GM12878 (cell line): ENCODE measurements around the gene ZNF18. TPM values are rescaled to one million over a fixed set of nuclear protein-coding genes. Genes with fewer than 3 reads are reported as not detected.

ENCODE experiments used
- ATAC-seq: fragments of 200-7000 bp; cut with Tn5 transposase; 3 replicates; pipeline ENCODE4 v1.9.1; 2020; ENCODE audit warnings: mild to moderate bottlenecking, moderate library complexity
- BruUV-seq: library from RNA; stranded (reverse); fragments of 400-500 nt; replicated peaks from 2 replicates; lab custom pipeline; 2021; lab: Mats Ljungman, UMichigan
- CTCF ChIA-PET: fragments of 300-600 bp; sonication (Branson Sonifier 250); formaldehyde crosslinking; extraction: SDS; loops from one replicate; lab custom pipeline; 2021; ENCODE audit warnings: inconsistent platforms; lab: Yijun Ruan, JAX
- POLR2A ChIA-PET: fragments of 350-600 bp; formaldehyde crosslinking; extraction: SDS; loops from one replicate; lab custom pipeline; 2021; ENCODE audit warnings: inconsistent platforms; lab: Charles Lee
- RAD21 ChIA-PET: fragments of 300-600 bp; sonication (Branson Sonifier 250); formaldehyde crosslinking; loops from one replicate; lab custom pipeline; 2023; ENCODE audit warnings: antibody characterized with exemption; ENCODE audit not compliant: unreplicated experiment; lab: Charles Lee
- SMC1A ChIA-PET: fragments of 300-600 bp; sonication (Branson Sonifier 250); formaldehyde crosslinking; loops from one replicate; lab custom pipeline; 2023; ENCODE audit not compliant: unreplicated experiment, uncharacterized antibody; lab: Charles Lee
- DNase-seq: peaks from one replicate; pipeline ENCODE4 v3.0.0-alpha.2; 2011; ENCODE audit warnings: low read depth, low spot score
- FAIRE-seq: peaks from 3 replicates; lab custom pipeline; 2011; peaks lifted over from hg19 to GRCh38; lab: Jason Lieb, UNC
- H2AFZ ChIP-seq: 2 replicates; pipeline ENCODE4 v1.6.0; 2011; ENCODE audit warnings: low read depth, low read length, control low read depth; ENCODE audit not compliant: control insufficient read depth
- H3K27ac ChIP-seq: 2 replicates; pipeline ENCODE4 v1.5.1; 2011; ENCODE audit warnings: control low read depth; ENCODE audit not compliant: control insufficient read depth, insufficient read depth
- H3K27me3 ChIP-seq, 2 experiments: replicated peaks in 1 of 2; 2 replicates each; pipeline versions ENCODE4 v1.6.0 to v1.6.1; 2011; ENCODE audit warnings: low read length in 1 of 2; ENCODE audit not compliant: control insufficient read depth in 2 of 2, insufficient read depth in 2 of 2
- H3K36me3 ChIP-seq, 2 experiments: 2 replicates each; pipeline ENCODE4 v1.5.1; 2011; ENCODE audit warnings: low read length in 1 of 2; ENCODE audit not compliant: control insufficient read depth in 2 of 2, insufficient read depth in 2 of 2
- H3K4me1 ChIP-seq: 2 replicates; pipeline ENCODE4 v1.6.1; 2011; ENCODE audit warnings: mild to moderate bottlenecking, low read length, moderate library complexity, mixed read lengths; ENCODE audit not compliant: control insufficient read depth, insufficient read depth
- H3K4me2 ChIP-seq: 2 replicates; pipeline ENCODE4 v1.6.0; 2011; ENCODE audit warnings: control low read depth; ENCODE audit not compliant: control insufficient read depth, insufficient read depth
- H3K4me3 ChIP-seq: fragments of 200-600 bp; sonication (generic); 2 replicates; pipeline ENCODE4 v1.5.1; 2016
- H3K79me2 ChIP-seq: 2 replicates; pipeline ENCODE4 v1.6.0; 2011; ENCODE audit warnings: low read length; ENCODE audit not compliant: control insufficient read depth, insufficient read depth
- H3K9ac ChIP-seq: 2 replicates; pipeline ENCODE4 v1.8.0; 2011; ENCODE audit warnings: low read length, control low read depth, mixed read lengths; ENCODE audit not compliant: control insufficient read depth, insufficient read depth
- H3K9me3 ChIP-seq: replicated peaks from 3 replicates; pipeline ENCODE4 v1.5.1; 2011; ENCODE audit warnings: mild to moderate bottlenecking, low read length; ENCODE audit not compliant: control insufficient read depth, insufficient read depth
- H4K20me1 ChIP-seq: 2 replicates; pipeline ENCODE4 v1.6.0; 2011; ENCODE audit not compliant: control insufficient read depth, insufficient read depth
- ASH2L ChIP-seq: fragments of 300-600, 200-600 bp; sonication (generic); IDR thresholded peaks from 2 replicates; pipeline ENCODE4 v1.6.1; 2017; ENCODE audit warnings: low read depth, mild to moderate bottlenecking, borderline replicate concordance
- GATAD2B ChIP-seq: fragments of 450-650 bp; conservative IDR thresholded peaks from 2 replicates; pipeline ENCODE4 v1.6.1; 2017; ENCODE audit warnings: low read depth, mild to moderate bottlenecking, moderate library complexity
- IRF4 ChIP-seq: IDR thresholded peaks from 2 replicates; pipeline ENCODE4 v1.6.1; 2011; ENCODE audit warnings: low read depth, low read length
- JUND ChIP-seq: IDR thresholded peaks from 2 replicates; pipeline ENCODE4 v1.6.1; 2012; ENCODE audit warnings: low read depth, mild to moderate bottlenecking, low read length, improper control_type of control experiment, moderate library complexity
- LARP7 ChIP-seq: fragments of 450-650 bp; IDR thresholded peaks from 2 replicates; pipeline ENCODE4 v1.6.1; 2017; ENCODE audit warnings: mild to moderate bottlenecking
- TCF7 ChIP-seq: IDR thresholded peaks from 2 replicates; pipeline ENCODE4 v1.6.1; 2014; ENCODE audit warnings: antibody characterized with exemption, borderline replicate concordance
- ZNF207 ChIP-seq: fragments of 450-650 bp; IDR thresholded peaks from 2 replicates; pipeline ENCODE4 v1.6.1; 2014; ENCODE audit warnings: antibody characterized with exemption, mild to moderate bottlenecking, borderline replicate concordance
- WGBS: methylation state at CpG from one replicate; pipeline ENCODE4 v1.1.6; 2016; ENCODE audit warnings: low lambda C conversion rate; ENCODE audit not compliant: insufficient replicate concordance, insufficient coverage; ENCODE audit errors: missing lambda C conversion rate; 5-methylcytosine and 5-hydroxymethylcytosine counted together
- in situ Hi-C: fragments of 300-500 bp; cut with MboI; formaldehyde crosslinking; loops from 9 replicates; pipeline ENCODE4 v1.14.3; 2018; ENCODE audit warnings: mixed read lengths
- intact Hi-C: fragments of 100-400 bp; cut with micrococcal nuclease; formaldehyde crosslinking; loops from one replicate; pipeline ENCODE4 v1.14.2; 2022; ENCODE audit not compliant: unreplicated experiment
- polyA plus RNA-seq, 11 experiments: library from polyadenylated mRNA; depleted of rRNA in 4 of 11; unstranded in 6 of 11; stranded (reverse) in 5 of 11; fragments of >200 nt; fragmentation: Nextera tagmentation in 4 of 11; fragmentation: Illumina TruSeq in 1 of 11; extraction: Ambion mirVana in 4 of 11; extraction: Trizol in 1 of 11; gene quantifications; 1 replicate in 1 of 11; 2 replicates in 10 of 11; pipeline versions ENCODE4 v1.2.1 to v1.2.3, GENCODE V29; 2011 to 2016; ENCODE audit warnings: inconsistent platforms in 2 of 11, missing spikeins in 2 of 11, low read depth in 1 of 11
- total RNA-seq, 4 experiments: library from RNA; depleted of rRNA in 3 of 4; stranded (reverse); fragments of >200 nt in 3 of 4; fragmentation: Illumina TruSeq in 1 of 4; extraction: Trizol in 1 of 4; gene quantifications; 2 replicates each; pipeline versions ENCODE4 v1.2.1 to v1.2.3, GENCODE V29; 2013 to 2021
- TF ChIP-seq, protein P1 (sequence below): IDR thresholded peaks from 2 replicates; pipeline ENCODE4 v1.6.1; 2011; ENCODE audit warnings: mild to moderate bottlenecking, low read depth, low read length, moderate library complexity; ENCODE audit not compliant: insufficient replicate concordance
- TF ChIP-seq, protein P2 (sequence below): fragments of 150-350 bp; IDR thresholded peaks from 2 replicates; pipeline ENCODE4 v1.6.1; 2016; ENCODE audit warnings: low read depth, low read length

The ZNF18 gene
- total and polyA plus RNA-seq, 10 of the 15 experiments (the other 5 are each of a cell fraction or from before 2014, with no cell fraction given), result 4.6 to 10.2 (median 9.1) TPM

DNA sequence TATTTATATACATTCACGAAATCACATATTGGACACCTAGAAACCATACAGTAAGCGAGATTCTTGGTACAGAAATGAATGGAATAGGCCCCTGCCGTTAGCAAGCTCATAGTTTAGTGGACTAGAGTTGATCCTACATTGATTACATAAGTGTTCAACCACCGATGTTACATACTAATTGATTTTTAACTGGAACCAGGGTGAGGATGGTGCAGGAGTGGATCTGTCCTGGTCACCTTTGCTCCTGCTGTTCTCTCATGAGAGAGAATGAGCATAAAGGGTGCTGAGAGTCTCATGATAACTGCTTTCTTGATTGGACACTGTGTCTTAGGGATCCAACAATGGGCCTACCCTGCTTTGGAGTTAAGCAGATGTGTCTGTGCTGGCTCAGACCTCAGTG, 37.3 kb upstream of the ZNF18 start:
- Histone ChIP-seq H3K4me3 (no peak overlapping the region), H3K4me2 (no peak overlapping the region), H4K20me1 (no peaks in the 10 kb centered on the region), H3K4me1 (no peaks in the 10 kb centered on the region), H3K79me2 (peaks cover 9% of the 10 kb centered on the region), H3K9me3 (no peaks in the 10 kb centered on the region; the same call in 2 of the 3 replicates), H2AFZ (no peak overlapping the region), H3K36me3 (no peaks in the 10 kb centered on the region), H3K9ac (no peak overlapping the region), H3K27ac (no peak overlapping the region), H3K27me3 (no peaks in the 10 kb centered on the region)
- ATAC-seq (no peak), FAIRE-seq (no peak), DNase-seq (no peak)
- in situ Hi-C loops, result no loop called here
- ChIA-PET POLR2A (interaction anchor here (1.5 kb wide), 1 partner anchor 14 kb away, joined by 5 read pairs; the partner anchor contains the start of gene MAP2K4), CTCF (interaction anchor here (1.0 to 1.3 kb wide), 2 partner anchors 10 to 48 kb away, joined by 3 read pairs; no protein-coding TSS in a partner anchor), RAD21 (no interaction called here), SMC1A (interaction anchor here (2.1 kb wide), 1 partner anchor 12 kb away, joined by 7 read pairs; no protein-coding TSS in a partner anchor)
- 97% methylated on average over 4 of the region's 4 CpGs for WGBS
- BruUV-seq, result no TSS peak
- intact Hi-C loops, result no loop called here
- TF ChIP-seq ASH2L (no peak), GATAD2B (no peak), JUND (no peak), TCF7 (no peak), LARP7 (no peak), ZNF207 (no peak), IRF4 (no peak)
- TF ChIP-seq, protein P1, sequence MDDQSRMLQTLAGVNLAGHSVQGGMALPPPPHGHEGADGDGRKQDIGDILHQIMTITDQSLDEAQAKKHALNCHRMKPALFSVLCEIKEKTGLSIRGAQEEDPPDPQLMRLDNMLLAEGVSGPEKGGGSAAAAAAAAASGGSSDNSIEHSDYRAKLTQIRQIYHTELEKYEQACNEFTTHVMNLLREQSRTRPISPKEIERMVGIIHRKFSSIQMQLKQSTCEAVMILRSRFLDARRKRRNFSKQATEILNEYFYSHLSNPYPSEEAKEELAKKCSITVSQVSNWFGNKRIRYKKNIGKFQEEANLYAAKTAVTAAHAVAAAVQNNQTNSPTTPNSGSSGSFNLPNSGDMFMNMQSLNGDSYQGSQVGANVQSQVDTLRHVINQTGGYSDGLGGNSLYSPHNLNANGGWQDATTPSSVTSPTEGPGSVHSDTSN, result no peak
- TF ChIP-seq, protein P2, sequence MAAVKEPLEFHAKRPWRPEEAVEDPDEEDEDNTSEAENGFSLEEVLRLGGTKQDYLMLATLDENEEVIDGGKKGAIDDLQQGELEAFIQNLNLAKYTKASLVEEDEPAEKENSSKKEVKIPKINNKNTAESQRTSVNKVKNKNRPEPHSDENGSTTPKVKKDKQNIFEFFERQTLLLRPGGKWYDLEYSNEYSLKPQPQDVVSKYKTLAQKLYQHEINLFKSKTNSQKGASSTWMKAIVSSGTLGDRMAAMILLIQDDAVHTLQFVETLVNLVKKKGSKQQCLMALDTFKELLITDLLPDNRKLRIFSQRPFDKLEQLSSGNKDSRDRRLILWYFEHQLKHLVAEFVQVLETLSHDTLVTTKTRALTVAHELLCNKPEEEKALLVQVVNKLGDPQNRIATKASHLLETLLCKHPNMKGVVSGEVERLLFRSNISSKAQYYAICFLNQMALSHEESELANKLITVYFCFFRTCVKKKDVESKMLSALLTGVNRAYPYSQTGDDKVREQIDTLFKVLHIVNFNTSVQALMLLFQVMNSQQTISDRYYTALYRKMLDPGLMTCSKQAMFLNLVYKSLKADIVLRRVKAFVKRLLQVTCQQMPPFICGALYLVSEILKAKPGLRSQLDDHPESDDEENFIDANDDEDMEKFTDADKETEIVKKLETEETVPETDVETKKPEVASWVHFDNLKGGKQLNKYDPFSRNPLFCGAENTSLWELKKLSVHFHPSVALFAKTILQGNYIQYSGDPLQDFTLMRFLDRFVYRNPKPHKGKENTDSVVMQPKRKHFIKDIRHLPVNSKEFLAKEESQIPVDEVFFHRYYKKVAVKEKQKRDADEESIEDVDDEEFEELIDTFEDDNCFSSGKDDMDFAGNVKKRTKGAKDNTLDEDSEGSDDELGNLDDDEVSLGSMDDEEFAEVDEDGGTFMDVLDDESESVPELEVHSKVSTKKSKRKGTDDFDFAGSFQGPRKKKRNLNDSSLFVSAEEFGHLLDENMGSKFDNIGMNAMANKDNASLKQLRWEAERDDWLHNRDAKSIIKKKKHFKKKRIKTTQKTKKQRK, result no peak
